Kidney epithelial cell (primary cell): ENCODE results near the gene GPR25. TPM values are rescaled to one million over a fixed set of nuclear protein-coding genes. Genes with fewer than 3 reads are reported as not detected.

Source experiments
- DNase-seq: peaks from one replicate; pipeline ENCODE4 v3.0.0-alpha.2; 2010; ENCODE audit warnings: low read depth
- H3K27me3 ChIP-seq: 2 replicates; pipeline ENCODE4 v1.6.0; 2011; ENCODE audit warnings: low read length; ENCODE audit not compliant: control insufficient read depth, insufficient read depth
- H3K36me3 ChIP-seq: 2 replicates; pipeline ENCODE4 v1.5.1; 2011; ENCODE audit warnings: low read length; ENCODE audit not compliant: control insufficient read depth, insufficient read depth
- H3K4me3 ChIP-seq: 2 replicates; pipeline ENCODE4 v1.5.1; 2011; ENCODE audit warnings: low read depth, mild to moderate bottlenecking, control low read depth, low read length
- CTCF ChIP-seq: IDR thresholded peaks from 2 replicates; pipeline ENCODE4 v1.5.1; 2011; ENCODE audit warnings: mild to moderate bottlenecking, moderate library complexity, low read length, control low read depth, inconsistent platforms; ENCODE audit not compliant: insufficient read depth, poor library complexity, severe bottlenecking
- total RNA-seq: library from RNA; depleted of rRNA; stranded (reverse); fragments of >200 nt; gene quantifications from 2 replicates; pipeline ENCODE4 v1.2.3, GENCODE V29; 2015

Gene GPR25
- total RNA-seq, 1 donor from 2014 or later: not detected

GRCh38 chr1:200905411-200906052 is 32.8 kb downstream of the GPR25 start:
- no peak for TF ChIP-seq CTCF
- H3K27me3 ChIP-seq: no peaks in the 10 kb centered on the region
- no peak for DNase-seq

GRCh38 chr1:200906491-200906890 is 33.7 kb downstream of the GPR25 start:
- peaks cover 5% of the 10 kb centered on the region for H3K36me3 ChIP-seq

More at GRCh38 chr1:200905411-200906052, 32.8 kb downstream of the GPR25 start:
- H3K4me3 ChIP-seq: no peak overlapping the region
- H3K36me3 ChIP-seq: peaks cover 5% of the 10 kb centered on the region

GRCh38 chr1:200907611-200908097 is 34.9 kb downstream of the GPR25 start:
- no peak for DNase-seq
- Histone ChIP-seq H3K36me3 (peaks cover 5% of the 10 kb centered on the region), H3K27me3 (no peaks in the 10 kb centered on the region), H3K4me3 (no peak overlapping the region)
- TF ChIP-seq CTCF: no peak

More at GRCh38 chr1:200906491-200906890, 33.7 kb downstream of the GPR25 start:
- no peak for DNase-seq
- Histone ChIP-seq H3K4me3 (no peak overlapping the region), H3K27me3 (no peaks in the 10 kb centered on the region)
- TF ChIP-seq CTCF: no peak

- H3K36me3 ChIP-seq: peaks cover 5% of the 10 kb centered on the region
- TF ChIP-seq CTCF: no peak
- DNase-seq: no peak
- H3K27me3 ChIP-seq: no peaks in the 10 kb centered on the region
- no peak overlapping the region for H3K4me3 ChIP-seq
Observed at GRCh38 chr1:200908191-200908868, 35.5 kb downstream of the GPR25 start.

GRCh38 chr1:200909071-200909470 is 36.3 kb downstream of the GPR25 start:
- no peak for TF ChIP-seq CTCF
- Histone ChIP-seq H3K27me3 (no peaks in the 10 kb centered on the region), H3K36me3 (peaks cover 5% of the 10 kb centered on the region), H3K4me3 (no peak overlapping the region)
- no peak for DNase-seq
